ENCODE results near the gene MFAP2.

DNA sequence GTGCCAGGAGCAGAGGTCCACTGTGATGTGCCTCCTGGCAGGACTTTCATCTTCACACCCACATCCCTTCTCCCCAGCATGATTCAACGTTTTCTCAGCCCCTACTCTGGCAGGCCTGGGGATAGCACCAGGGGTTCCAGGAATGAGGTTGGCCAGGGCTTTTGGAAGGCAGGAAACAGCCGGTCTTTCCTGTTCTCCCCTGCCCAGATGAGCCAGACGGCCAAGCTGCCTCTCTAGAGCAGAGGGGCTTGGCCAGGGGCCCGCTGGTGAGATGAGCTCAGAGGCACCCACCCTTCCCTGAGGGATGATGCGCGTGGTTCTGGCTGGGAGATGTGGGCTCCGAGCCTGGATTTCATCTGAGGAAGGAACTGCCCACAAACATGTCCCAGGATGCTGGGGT, 4.3 kb upstream of the MFAP2 start:
- TF ChIP-seq, protein P1, sequence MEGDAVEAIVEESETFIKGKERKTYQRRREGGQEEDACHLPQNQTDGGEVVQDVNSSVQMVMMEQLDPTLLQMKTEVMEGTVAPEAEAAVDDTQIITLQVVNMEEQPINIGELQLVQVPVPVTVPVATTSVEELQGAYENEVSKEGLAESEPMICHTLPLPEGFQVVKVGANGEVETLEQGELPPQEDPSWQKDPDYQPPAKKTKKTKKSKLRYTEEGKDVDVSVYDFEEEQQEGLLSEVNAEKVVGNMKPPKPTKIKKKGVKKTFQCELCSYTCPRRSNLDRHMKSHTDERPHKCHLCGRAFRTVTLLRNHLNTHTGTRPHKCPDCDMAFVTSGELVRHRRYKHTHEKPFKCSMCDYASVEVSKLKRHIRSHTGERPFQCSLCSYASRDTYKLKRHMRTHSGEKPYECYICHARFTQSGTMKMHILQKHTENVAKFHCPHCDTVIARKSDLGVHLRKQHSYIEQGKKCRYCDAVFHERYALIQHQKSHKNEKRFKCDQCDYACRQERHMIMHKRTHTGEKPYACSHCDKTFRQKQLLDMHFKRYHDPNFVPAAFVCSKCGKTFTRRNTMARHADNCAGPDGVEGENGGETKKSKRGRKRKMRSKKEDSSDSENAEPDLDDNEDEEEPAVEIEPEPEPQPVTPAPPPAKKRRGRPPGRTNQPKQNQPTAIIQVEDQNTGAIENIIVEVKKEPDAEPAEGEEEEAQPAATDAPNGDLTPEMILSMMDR (IDR thresholded peaks at IDR 0.05; ENCODE audit: low read depth, low read length), result no peak
- TF ChIP-seq POLR2A (IDR thresholded peaks at IDR 0.05; ENCODE audit: extremely low read depth, insufficient read length), result no peak
- no peak for TF ChIP-seq MYC (IDR thresholded peaks at IDR 0.05; ENCODE audit: low read depth, low read length)
- TF ChIP-seq MAX (IDR thresholded peaks at IDR 0.05; ENCODE audit: low read depth, low read length), result no peak

All from NB4 (cell line).